HG03135 (cell line): Measurements from ENCODE around the gene NHERF2.

Experiments
- ATAC-seq: cut with Tn5 transposase; IDR thresholded peaks from one replicate; pipeline ENCODE4 v1.9.1; 2021; ENCODE audit warnings: mild to moderate bottlenecking, moderate library complexity; ENCODE audit not compliant: unreplicated experiment

NHERF2 gene

GRCh38 chr16:2026461-2027023, at the start of gene NHERF2:
Gene NHERF2, plus strand, starts transcription at chr16:2026902. Its CDS starts 104 bp downstream, at chr16:2027006.
- ATAC-seq, result no peak

- no peak for ATAC-seq
Observed at GRCh38 chr16:1976951-1977874, 49.5 kb upstream of the NHERF2 start.

DNA sequence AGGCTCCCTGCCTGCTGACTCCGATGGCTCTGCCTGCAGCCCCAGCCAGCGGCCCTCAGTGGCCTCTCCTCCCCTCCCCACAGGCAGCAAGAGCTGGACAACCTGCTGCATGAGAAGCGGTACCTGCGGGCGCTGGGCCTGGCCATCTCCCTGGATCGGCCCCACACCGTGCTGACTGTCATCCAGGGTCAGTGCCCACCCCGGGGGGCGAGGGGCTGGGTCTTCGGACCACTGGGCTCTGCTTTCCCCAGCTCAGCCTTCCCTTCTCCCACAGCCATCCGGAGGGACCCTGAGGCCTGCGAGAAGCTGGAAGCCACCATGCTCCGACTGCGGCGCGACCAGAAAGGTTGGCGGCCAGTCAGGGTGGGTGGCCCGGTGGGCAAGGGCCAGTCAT, 48.8 kb upstream of the NHERF2 start:
- ATAC-seq, result no peak

DNA sequence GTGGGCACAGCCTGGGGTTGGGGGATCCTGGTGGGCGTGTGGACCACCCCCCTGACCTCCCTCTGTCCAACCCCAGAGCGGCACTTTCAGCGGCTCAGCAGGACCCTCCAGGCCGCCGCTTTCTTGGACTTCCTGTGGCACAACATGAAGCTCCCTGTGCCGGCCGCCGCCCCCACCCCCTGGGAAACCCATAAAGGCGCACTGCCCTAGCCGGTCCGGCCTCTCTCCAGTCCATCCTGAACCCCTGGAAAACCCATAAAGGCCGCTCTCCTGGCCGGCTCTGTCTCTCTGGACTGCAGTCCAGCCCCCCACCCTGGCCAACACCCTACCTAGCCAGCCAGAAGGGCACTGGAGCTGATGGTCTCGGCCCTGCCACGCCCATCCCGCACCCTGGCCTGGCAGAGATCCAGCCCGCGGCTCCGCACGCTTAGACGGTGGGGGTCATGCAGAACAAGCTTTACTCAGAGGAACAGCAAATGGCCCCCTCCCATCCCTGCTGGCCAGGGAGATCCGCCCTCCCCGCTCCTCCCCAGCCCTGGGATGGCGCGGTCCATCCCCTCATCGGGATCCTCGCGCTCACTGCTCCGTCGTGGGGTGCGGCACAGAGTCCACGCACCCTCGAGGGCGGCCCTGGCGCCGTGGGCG, 48.1 kb upstream of the NHERF2 start:
- no peak for ATAC-seq

DNA sequence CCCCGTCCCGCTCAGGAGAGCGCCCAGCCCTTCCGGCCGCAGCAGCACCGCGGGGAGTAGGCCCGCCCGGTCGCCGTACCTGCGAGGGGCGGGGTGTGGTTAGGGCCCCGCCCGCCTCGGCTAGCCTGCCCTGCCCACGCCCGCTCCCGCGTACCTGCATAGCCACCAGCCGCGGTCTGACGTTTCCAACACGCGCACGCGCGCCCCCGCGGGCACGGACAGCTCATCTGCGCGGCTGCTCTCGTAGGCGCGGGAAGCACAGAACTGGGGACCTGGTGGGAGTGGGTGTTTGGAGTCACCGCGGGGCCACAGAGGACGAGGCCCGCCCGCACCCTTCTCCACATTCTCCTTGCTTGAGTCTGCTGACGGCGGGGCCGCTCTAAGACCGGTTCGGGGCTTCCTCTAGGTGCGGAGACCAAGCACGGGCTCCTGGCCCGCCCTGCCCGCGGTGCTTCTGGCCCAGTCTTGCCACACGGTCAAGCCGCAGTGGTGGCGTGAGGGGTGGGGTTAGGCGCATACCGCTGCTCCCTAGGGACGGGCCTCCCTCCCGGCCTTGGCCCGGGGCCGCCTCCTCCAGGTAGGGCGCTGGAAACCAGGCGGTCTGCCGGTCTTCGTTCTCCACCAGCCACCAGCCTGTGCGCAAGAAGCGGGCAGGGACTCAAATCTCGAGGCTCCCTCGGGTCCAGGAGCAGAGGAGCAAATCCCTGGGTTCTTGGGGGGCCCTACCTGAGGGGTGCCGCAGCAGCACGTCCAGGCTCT, 47.3 kb upstream of the NHERF2 start:
- ATAC-seq, result no peak

DNA sequence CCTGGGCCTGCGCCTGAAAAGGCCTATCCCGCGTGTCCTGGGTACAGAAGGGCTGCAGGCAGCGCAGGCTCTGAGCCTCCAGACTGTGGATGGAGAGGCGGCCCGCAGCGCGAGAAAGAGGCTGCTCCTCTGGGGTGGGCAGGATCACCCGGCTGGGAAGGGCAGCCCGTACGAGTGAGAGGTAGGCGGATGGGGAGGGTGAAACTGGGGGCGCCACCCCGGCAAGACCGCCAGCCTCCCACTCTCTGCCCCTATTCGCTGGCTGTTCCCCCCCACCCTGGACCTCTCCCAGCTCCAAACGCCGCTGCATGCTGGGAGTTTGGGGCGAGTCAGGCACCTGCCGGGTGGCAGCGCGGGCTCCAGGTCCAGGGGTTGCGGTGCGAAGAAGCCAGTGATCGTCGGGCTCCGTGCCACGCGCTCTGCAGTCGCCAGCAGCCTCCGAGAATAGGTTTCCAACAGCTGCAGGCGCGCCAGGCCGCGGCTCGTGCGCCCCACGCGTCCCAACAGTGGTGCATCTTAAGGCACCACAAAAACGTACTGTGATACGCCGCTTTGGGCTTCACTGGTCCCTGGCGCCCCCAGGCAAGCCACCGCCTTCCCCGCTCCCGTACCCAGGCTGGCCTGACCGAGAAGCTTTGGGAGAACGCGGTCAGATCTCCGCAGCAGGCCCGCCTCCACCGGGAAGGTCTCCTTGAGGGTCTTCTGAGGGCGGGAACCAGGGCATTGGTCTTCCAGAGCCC, 46.5 kb upstream of the NHERF2 start:
- ATAC-seq, result no peak

DNA sequence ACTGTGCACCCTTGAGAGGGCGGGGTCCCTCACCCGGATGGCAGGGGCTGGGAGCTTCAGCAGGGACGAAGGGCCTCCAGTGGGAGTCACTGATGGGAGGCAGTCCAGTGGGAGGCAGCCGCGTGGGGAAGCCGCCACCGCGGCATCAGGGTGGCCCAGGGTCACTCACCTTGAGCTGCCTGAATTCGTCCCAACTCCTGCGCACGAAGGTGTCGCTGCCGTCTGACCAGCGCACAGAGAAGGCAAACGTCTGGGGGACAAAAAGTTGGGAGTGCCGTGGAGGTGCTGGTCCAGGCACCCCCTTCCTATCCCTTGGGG, 46.0 kb upstream of the NHERF2 start:
- ATAC-seq, result no peak

- ATAC-seq, result no peak
Observed at GRCh38 chr16:1981398-1981836, 45.3 kb upstream of the NHERF2 start, which contains the start of gene NOXO1. Gene NOXO1, minus strand, starts transcription at chr16:1981469. Its CDS starts 290 bp downstream, at chr16:1981179.

DNA sequence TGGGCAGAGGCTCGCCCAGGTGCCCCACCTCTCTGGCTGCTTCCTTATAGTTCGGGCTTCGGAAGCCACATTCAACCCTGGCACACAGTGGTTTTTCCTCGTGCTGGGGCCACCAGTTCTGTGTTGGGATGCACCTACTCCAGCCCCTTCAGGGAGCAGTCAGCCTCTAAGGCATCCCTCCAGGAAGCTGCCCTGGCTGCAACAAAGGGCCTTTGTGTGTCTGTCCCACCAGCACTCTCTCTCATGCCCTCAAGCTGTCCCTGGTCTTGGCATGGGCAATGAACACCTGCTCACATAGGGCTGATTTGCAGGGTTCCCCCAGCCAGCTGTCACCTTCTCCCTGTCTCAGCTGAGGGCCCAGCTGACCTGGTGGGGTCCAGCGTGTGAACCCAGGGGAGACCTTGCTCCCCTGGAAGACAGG, 44.7 kb upstream of the NHERF2 start:
- no peak for ATAC-seq

- no peak for ATAC-seq
Observed at GRCh38 chr16:1982991-1983543, 43.6 kb upstream of the NHERF2 start.

GRCh38 chr16:1983544-1984346, 43.0 kb upstream of the NHERF2 start, which contains the start of gene GFER:
Gene GFER, plus strand, starts transcription at chr16:1984193. Its CDS starts 26 bp downstream, at chr16:1984219.
- peak; percentile 61 for ATAC-seq

GRCh38 chr16:1984347-1985225, 42.1 kb upstream of the NHERF2 start:
- ATAC-seq, result peak; percentile 10

- no peak for ATAC-seq
Observed at GRCh38 chr16:1985466-1986150, 41.1 kb upstream of the NHERF2 start.

- no peak for ATAC-seq
Observed at GRCh38 chr16:1987198-1987597, 39.5 kb upstream of the NHERF2 start.

DNA sequence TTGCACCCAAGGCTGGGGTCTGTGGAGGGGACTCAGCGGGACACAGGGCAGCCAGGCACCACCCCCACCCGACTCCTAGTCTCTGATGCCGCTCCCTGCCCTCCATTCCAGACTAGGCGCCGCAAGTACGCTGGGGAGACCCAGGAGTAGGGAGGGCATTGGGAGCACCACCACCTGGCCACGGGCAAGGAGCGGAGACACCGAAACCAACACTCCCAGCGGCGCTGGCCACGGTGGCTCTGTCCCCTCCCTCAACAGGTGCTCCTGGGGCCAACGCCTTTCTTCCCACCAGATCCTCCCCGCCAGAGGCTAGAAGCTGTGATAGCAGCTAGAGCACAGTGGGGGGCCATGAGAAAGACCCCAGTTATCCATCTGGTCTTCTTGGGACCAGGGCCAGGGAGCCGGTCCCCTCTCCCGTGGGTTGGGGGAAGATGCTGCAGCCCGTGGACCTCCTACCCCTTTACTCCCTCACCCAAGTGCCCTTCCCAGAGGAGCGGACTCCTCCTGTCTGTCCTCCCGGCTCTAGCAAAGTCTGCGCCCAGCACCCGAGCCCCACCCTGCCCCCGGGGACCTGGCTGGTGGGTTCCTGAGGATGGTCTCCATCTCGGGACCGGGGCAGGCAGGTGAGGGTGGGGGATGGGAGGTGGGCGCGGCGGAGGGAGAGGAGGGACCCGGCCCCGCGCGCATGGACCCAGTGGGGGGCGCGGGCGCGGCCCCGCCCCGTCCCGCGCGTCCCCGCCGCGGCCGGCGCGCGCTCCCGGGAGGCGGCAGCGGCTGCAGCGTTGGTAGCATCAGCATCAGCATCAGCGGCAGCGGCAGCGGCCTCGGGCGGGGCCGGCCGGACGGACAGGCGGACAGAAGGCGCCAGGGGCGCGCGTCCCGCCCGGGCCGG, 37.2 kb upstream of the NHERF2 start, which contains the start of gene SYNGR3:
Gene SYNGR3, plus strand, starts transcription at position 762 of the 892 bp plus-strand sequence. CDS start 133 bp downstream, outside the sequence.
- no peak for ATAC-seq

DNA sequence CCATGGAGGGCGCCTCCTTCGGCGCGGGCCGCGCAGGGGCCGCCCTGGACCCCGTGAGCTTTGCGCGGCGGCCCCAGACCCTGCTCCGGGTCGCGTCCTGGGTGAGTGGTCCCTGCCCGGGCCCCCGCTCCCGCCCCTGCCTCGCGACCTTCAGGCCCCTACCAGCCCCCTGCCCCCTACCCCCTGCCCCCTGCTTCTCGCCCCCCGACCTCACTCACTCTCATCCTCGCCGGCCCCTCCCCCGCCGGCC, 36.7 kb upstream of the NHERF2 start:
- no peak for ATAC-seq
